Mammary epithelial cell (primary cell): ENCODE data around the gene PTPRT.

Source experiments
- EZH2 ChIP-seq: IDR thresholded peaks from 2 replicates; pipeline ENCODE4 v1.6.1; 2012; ENCODE audit warnings: low read length, inconsistent platforms, borderline replicate concordance
- TF ChIP-seq, protein P1 (sequence below), 2 donors: IDR thresholded peaks in 1 of 2; conservative IDR thresholded peaks in 1 of 2; 2 replicates each; pipeline ENCODE4 v1.5.1; 2011 to 2012; ENCODE audit warnings: inconsistent platforms in 2 of 2, low read length in 2 of 2, mild to moderate bottlenecking in 2 of 2, control low read depth in 1 of 2, low read depth in 1 of 2; ENCODE audit not compliant: insufficient read depth in 1 of 2; ENCODE audit errors: extremely low read depth in 1 of 2

DNA sequence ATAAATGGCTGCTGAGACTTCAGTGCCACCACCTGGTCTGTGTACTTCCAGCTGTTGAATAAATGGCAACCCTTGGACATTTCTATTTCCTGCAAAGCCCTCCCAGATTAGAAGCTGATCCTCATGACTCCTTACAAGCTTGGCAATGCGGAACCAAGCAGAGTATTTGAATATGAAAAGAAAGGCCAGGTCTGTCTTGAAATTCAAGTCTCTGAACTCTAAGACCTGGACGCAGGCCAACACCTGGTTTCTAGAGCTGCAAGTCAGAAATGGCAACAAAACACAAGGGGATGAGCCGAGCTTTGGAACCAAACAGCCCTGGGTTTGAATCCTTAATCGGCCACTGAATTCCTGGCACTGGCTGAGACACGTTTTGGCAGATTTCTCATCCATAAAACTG, 353.4 kb downstream of the PTPRT start:
- TF ChIP-seq, protein P1, sequence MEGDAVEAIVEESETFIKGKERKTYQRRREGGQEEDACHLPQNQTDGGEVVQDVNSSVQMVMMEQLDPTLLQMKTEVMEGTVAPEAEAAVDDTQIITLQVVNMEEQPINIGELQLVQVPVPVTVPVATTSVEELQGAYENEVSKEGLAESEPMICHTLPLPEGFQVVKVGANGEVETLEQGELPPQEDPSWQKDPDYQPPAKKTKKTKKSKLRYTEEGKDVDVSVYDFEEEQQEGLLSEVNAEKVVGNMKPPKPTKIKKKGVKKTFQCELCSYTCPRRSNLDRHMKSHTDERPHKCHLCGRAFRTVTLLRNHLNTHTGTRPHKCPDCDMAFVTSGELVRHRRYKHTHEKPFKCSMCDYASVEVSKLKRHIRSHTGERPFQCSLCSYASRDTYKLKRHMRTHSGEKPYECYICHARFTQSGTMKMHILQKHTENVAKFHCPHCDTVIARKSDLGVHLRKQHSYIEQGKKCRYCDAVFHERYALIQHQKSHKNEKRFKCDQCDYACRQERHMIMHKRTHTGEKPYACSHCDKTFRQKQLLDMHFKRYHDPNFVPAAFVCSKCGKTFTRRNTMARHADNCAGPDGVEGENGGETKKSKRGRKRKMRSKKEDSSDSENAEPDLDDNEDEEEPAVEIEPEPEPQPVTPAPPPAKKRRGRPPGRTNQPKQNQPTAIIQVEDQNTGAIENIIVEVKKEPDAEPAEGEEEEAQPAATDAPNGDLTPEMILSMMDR (conservative IDR thresholded peaks at IDR 0.05 in 1 of 2, IDR thresholded peaks at IDR 0.05 in 1 of 2; ENCODE audit: extremely low read depth in 1 of 2, insufficient read depth in 1 of 2, low read depth in 1 of 2, low read length in 2 of 2) = no peak
- no peak for TF ChIP-seq EZH2
